ENCODE measurements around the gene ARHGEF26.
A peak's percentile ranks its signal among the peaks of the same experiment; 100 is the strongest.

ARHGEF26 gene

DNA sequence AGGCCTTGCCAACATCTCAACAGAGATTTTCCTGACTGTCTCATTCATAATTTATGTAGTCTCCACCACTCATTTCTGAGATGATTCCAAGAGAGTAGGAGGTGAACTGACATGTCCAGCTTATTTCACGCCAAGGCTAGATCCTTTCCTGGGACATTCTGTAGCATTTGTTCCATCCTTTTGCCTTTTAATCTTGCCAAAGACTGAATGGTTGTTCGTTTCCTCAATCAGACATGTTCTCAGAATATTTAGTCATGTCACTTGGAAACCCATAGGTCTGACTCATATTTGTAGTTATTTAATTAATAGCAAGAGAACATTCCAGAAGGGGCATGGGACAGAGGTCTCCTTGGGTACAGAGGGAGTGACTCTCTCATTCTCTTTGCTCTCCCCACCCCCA lies 122.2 kb downstream of the ARHGEF26 start:
- Histone ChIP-seq H3K9me3 (ENCODE audit: control insufficient read depth, low read length) (no peaks in the 10 kb centered on the region), H3K4me1 (ENCODE audit: control insufficient read depth, insufficient read depth, low read length) (peaks cover 10% of the 10 kb centered on the region), H3K27me3 (ENCODE audit: control insufficient read depth, insufficient read depth, low read length, poor library complexity, severe bottlenecking) (no peaks in the 10 kb centered on the region), H3K4me3 (ENCODE audit: insufficient read depth, low read depth, low read length) (no peak overlapping the region), H3K36me3 (ENCODE audit: control insufficient read depth, insufficient read depth, low read length) (no peaks in the 10 kb centered on the region), H3K27ac (ENCODE audit: insufficient read depth, low read depth, low read length, poor library complexity, severe bottlenecking) (no peak overlapping the region)
- WGBS, 2 experiments, result 93 to 96% methylated on average over 2 of the region's 2 CpGs

- WGBS, 2 experiments, result 100% methylated on average over 1 to 2 of the region's 2 CpGs
- Histone ChIP-seq H3K36me3 (ENCODE audit: control insufficient read depth, insufficient read depth, low read length) (no peaks in the 10 kb centered on the region), H3K27ac (ENCODE audit: insufficient read depth, low read depth, low read length, poor library complexity, severe bottlenecking) (no peak overlapping the region), H3K27me3 (ENCODE audit: control insufficient read depth, insufficient read depth, low read length, poor library complexity, severe bottlenecking) (no peaks in the 10 kb centered on the region), H3K4me3 (ENCODE audit: insufficient read depth, low read depth, low read length) (no peak overlapping the region), H3K4me1 (ENCODE audit: control insufficient read depth, insufficient read depth, low read length) (peaks cover 10% of the 10 kb centered on the region), H3K9me3 (ENCODE audit: control insufficient read depth, low read length) (no peaks in the 10 kb centered on the region)
Measured at GRCh38 chr3:154244644-154245043, 123.5 kb downstream of the ARHGEF26 start.

GRCh38 chr3:154247806-154248415 lies 126.7 kb downstream of the ARHGEF26 start:
- peak overlapping the region; percentile 81 for H3K27ac ChIP-seq (ENCODE audit: insufficient read depth, low read depth, low read length, poor library complexity, severe bottlenecking)

GRCh38 chr3:154250291-154250690 lies 129.1 kb downstream of the ARHGEF26 start:
- Histone ChIP-seq H3K27me3 (ENCODE audit: control insufficient read depth, insufficient read depth, low read length, poor library complexity, severe bottlenecking) (no peaks in the 10 kb centered on the region), H3K9me3 (ENCODE audit: control insufficient read depth, low read length) (no peaks in the 10 kb centered on the region), H3K4me3 (ENCODE audit: insufficient read depth, low read depth, low read length) (no peak overlapping the region), H3K36me3 (ENCODE audit: control insufficient read depth, insufficient read depth, low read length) (no peaks in the 10 kb centered on the region), H3K27ac (ENCODE audit: insufficient read depth, low read depth, low read length, poor library complexity, severe bottlenecking) (no peak overlapping the region), H3K4me1 (ENCODE audit: control insufficient read depth, insufficient read depth, low read length) (peaks cover 10% of the 10 kb centered on the region)
- 84 to 88% methylated on average over 4 of the region's 4 CpGs for WGBS, 2 experiments

More at GRCh38 chr3:154247806-154248415, 126.7 kb downstream of the ARHGEF26 start:
- Histone ChIP-seq H3K27me3 (ENCODE audit: control insufficient read depth, insufficient read depth, low read length, poor library complexity, severe bottlenecking) (no peaks in the 10 kb centered on the region), H3K4me3 (ENCODE audit: insufficient read depth, low read depth, low read length) (no peak overlapping the region), H3K9me3 (ENCODE audit: control insufficient read depth, low read length) (no peaks in the 10 kb centered on the region), H3K36me3 (ENCODE audit: control insufficient read depth, insufficient read depth, low read length) (no peaks in the 10 kb centered on the region), H3K4me1 (ENCODE audit: control insufficient read depth, insufficient read depth, low read length) (peaks cover 10% of the 10 kb centered on the region)
- 70% methylated on average over 2 of the region's 2 CpGs; no CpG with 5 or more reads in 1 of the 2 experiments for WGBS, 2 experiments

- WGBS, 2 experiments, result 93 to 96% methylated on average over 3 of the region's 3 CpGs
- Histone ChIP-seq H3K4me1 (ENCODE audit: control insufficient read depth, insufficient read depth, low read length) (peaks cover 10% of the 10 kb centered on the region), H3K9me3 (ENCODE audit: control insufficient read depth, low read length) (no peaks in the 10 kb centered on the region), H3K27ac (ENCODE audit: insufficient read depth, low read depth, low read length, poor library complexity, severe bottlenecking) (no peak overlapping the region), H3K36me3 (ENCODE audit: control insufficient read depth, insufficient read depth, low read length) (no peaks in the 10 kb centered on the region), H3K4me3 (ENCODE audit: insufficient read depth, low read depth, low read length) (no peak overlapping the region), H3K27me3 (ENCODE audit: control insufficient read depth, insufficient read depth, low read length, poor library complexity, severe bottlenecking) (no peaks in the 10 kb centered on the region)
Measured at GRCh38 chr3:154251610-154252009, 130.4 kb downstream of the ARHGEF26 start.

GRCh38 chr3:154252759-154253638 lies 131.8 kb downstream of the ARHGEF26 start:
- H3K27me3 ChIP-seq (ENCODE audit: control insufficient read depth, insufficient read depth, low read length, poor library complexity, severe bottlenecking), result no peaks in the 10 kb centered on the region
- H3K27ac ChIP-seq (ENCODE audit: insufficient read depth, low read depth, low read length, poor library complexity, severe bottlenecking), result no peak overlapping the region
- 3 to 10% methylated on average over 10 of the region's 11 CpGs for WGBS, 2 experiments
- H3K9me3 ChIP-seq (ENCODE audit: control insufficient read depth, low read length), result no peaks in the 10 kb centered on the region
- H3K36me3 ChIP-seq (ENCODE audit: control insufficient read depth, insufficient read depth, low read length), result peaks cover 2% of the 10 kb centered on the region
- no peak overlapping the region for H3K4me3 ChIP-seq (ENCODE audit: insufficient read depth, low read depth, low read length)
- H3K4me1 ChIP-seq (ENCODE audit: control insufficient read depth, insufficient read depth, low read length), result no peaks in the 10 kb centered on the region

- H3K27ac ChIP-seq (ENCODE audit: insufficient read depth, low read depth, low read length, poor library complexity, severe bottlenecking), result no peak overlapping the region
- H3K27me3 ChIP-seq (ENCODE audit: control insufficient read depth, insufficient read depth, low read length, poor library complexity, severe bottlenecking), result no peaks in the 10 kb centered on the region
- H3K4me1 ChIP-seq (ENCODE audit: control insufficient read depth, insufficient read depth, low read length), result no peaks in the 10 kb centered on the region
- H3K36me3 ChIP-seq (ENCODE audit: control insufficient read depth, insufficient read depth, low read length), result peaks cover 17% of the 10 kb centered on the region
- H3K9me3 ChIP-seq (ENCODE audit: control insufficient read depth, low read length), result no peaks in the 10 kb centered on the region
- 95 to 97% methylated on average over 8 of the region's 8 CpGs for WGBS, 2 experiments
- H3K4me3 ChIP-seq (ENCODE audit: insufficient read depth, low read depth, low read length), result no peak overlapping the region
Measured at GRCh38 chr3:154254527-154254926, 133.3 kb downstream of the ARHGEF26 start.

DNA sequence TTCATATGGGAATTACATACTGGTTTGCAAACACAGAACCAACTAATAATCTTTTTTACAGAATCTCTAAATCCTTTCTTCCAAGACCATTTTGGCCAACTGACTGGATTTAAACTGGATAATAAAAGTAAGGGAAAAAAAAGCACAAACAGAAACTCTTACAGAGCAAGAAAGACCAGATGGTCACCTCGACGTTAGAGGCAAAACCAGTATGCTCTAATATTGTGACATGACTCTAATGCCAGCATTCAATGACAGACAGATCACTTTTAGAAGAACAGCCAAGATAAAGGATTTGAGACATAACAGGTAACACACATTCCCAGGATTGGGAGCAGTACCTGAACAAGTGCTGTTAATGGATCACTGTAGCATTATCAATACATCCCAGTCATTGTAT lies 152.2 kb downstream of the ARHGEF26 start:
- Histone ChIP-seq H3K36me3 (ENCODE audit: control insufficient read depth, insufficient read depth, low read length) (peaks cover 38% of the 10 kb centered on the region), H3K27me3 (ENCODE audit: control insufficient read depth, insufficient read depth, low read length, poor library complexity, severe bottlenecking) (no peaks in the 10 kb centered on the region), H3K4me3 (ENCODE audit: insufficient read depth, low read depth, low read length) (no peak overlapping the region), H3K27ac (ENCODE audit: insufficient read depth, low read depth, low read length, poor library complexity, severe bottlenecking) (no peak overlapping the region), H3K4me1 (ENCODE audit: control insufficient read depth, insufficient read depth, low read length) (no peaks in the 10 kb centered on the region), H3K9me3 (ENCODE audit: control insufficient read depth, low read length) (no peaks in the 10 kb centered on the region)
- 94 to 96% methylated on average over 2 of the region's 2 CpGs for WGBS, 2 experiments

DNA sequence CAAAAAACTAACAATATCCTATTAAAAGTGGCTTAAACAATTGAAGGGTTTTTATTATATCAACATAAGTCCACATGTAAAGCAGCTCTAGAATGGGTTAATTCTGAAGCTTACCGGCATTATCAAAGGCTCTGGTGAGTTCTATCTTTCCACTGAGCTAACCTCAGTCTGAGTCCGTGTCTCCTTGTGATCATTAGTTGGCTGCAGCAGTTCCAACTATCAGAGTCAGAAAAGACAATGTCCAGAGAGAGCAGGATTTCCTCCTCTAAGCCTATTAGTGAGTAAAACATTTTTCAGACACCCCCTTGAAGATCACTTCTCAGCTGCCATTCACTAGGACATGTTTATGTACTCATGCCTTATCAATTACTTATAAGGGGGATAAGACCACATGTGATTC lies 153.2 kb downstream of the ARHGEF26 start:
- 94 to 96% methylated on average over 2 of the region's 2 CpGs for WGBS, 2 experiments
- H3K4me1 ChIP-seq (ENCODE audit: control insufficient read depth, insufficient read depth, low read length), result no peaks in the 10 kb centered on the region
- H3K9me3 ChIP-seq (ENCODE audit: control insufficient read depth, low read length), result no peaks in the 10 kb centered on the region
- peaks cover 46% of the 10 kb centered on the region for H3K36me3 ChIP-seq (ENCODE audit: control insufficient read depth, insufficient read depth, low read length)
- no peaks in the 10 kb centered on the region for H3K27me3 ChIP-seq (ENCODE audit: control insufficient read depth, insufficient read depth, low read length, poor library complexity, severe bottlenecking)
- no peak overlapping the region for H3K27ac ChIP-seq (ENCODE audit: insufficient read depth, low read depth, low read length, poor library complexity, severe bottlenecking)
- H3K4me3 ChIP-seq (ENCODE audit: insufficient read depth, low read depth, low read length), result no peak overlapping the region

DNA sequence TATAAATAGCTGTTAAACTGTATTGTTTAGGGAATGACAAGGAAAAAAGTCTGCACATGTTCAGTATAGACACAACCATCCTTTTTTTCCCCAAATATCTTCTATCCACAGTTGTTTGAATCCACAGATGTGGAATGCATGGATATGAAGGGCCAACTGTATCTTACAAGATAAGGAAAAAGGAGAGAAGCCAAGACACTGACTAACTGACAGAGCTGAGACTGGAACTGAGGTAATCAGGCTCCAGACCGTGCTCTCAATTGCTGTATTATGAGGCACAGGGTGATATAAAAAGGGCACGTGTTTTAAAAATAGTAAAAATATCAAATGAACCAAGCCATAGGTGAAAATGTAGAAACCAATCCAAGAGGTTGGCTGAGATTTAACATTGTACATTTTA lies 154.1 kb downstream of the ARHGEF26 start:
- Histone ChIP-seq H3K9me3 (ENCODE audit: control insufficient read depth, low read length) (no peaks in the 10 kb centered on the region), H3K4me1 (ENCODE audit: control insufficient read depth, insufficient read depth, low read length) (no peaks in the 10 kb centered on the region), H3K27ac (ENCODE audit: insufficient read depth, low read depth, low read length, poor library complexity, severe bottlenecking) (no peak overlapping the region), H3K4me3 (ENCODE audit: insufficient read depth, low read depth, low read length) (no peak overlapping the region), H3K27me3 (ENCODE audit: control insufficient read depth, insufficient read depth, low read length, poor library complexity, severe bottlenecking) (no peaks in the 10 kb centered on the region), H3K36me3 (ENCODE audit: control insufficient read depth, insufficient read depth, low read length) (peaks cover 46% of the 10 kb centered on the region)
- WGBS, 2 experiments, result 98 to 100% methylated on average over 1 to 2 of the region's 2 CpGs
